SK-N-SH treated with all-trans-retinoic acid at 6 μM for 48 hours (cell line): Measurements from ENCODE around the gene SLAMF1.

Source experiments
- ARNTL ChIP-seq: fragments of 450-650 bp; formaldehyde crosslinking; IDR thresholded peaks from 2 replicates; pipeline ENCODE4 v1.5.0; 2020; ENCODE audit warnings: low read depth, mild to moderate bottlenecking, moderate library complexity, borderline replicate concordance
- CSDC2 ChIP-seq: fragments of 250-450 bp; sonication (Bioruptor Pico); IDR thresholded peaks from 2 replicates; pipeline ENCODE4 v1.5.0; 2020; ENCODE audit warnings: mild to moderate bottlenecking, moderate library complexity
- ESRRG ChIP-seq: fragments of 250-450 bp; sonication (Bioruptor Pico); IDR thresholded peaks from 2 replicates; pipeline ENCODE4 v1.6.1; 2021; ENCODE audit warnings: mild to moderate bottlenecking
- ISL1 ChIP-seq: fragments of 250-450 bp; sonication (Bioruptor Pico); IDR thresholded peaks from 2 replicates; pipeline ENCODE4 v2.1.2; 2022; ENCODE audit warnings: mild to moderate bottlenecking, moderate library complexity
- PATZ1 ChIP-seq: fragments of 250-450 bp; sonication (Bioruptor Pico); IDR thresholded peaks from 2 replicates; pipeline ENCODE4 v1.8.0; 2020; ENCODE audit warnings: mild to moderate bottlenecking, moderate library complexity, borderline replicate concordance
- PPARA ChIP-seq: fragments of 250-450 bp; sonication (Bioruptor Pico); IDR thresholded peaks from 2 replicates; pipeline ENCODE4 v1.5.0; 2020; ENCODE audit warnings: mild to moderate bottlenecking, borderline replicate concordance
- SNAI2 ChIP-seq: fragments of 250-450 bp; sonication (Bioruptor Pico); IDR thresholded peaks from 2 replicates; pipeline ENCODE4 v1.5.0; 2020; ENCODE audit warnings: mild to moderate bottlenecking, moderate library complexity
- TCF4 ChIP-seq: fragments of 250-450 bp; sonication (Bioruptor Pico); IDR thresholded peaks from 2 replicates; pipeline ENCODE4 v1.8.0; 2021; ENCODE audit warnings: mild to moderate bottlenecking, moderate library complexity, borderline replicate concordance
- TSHZ2 ChIP-seq: fragments of 250-450 bp; sonication (Bioruptor Pico); IDR thresholded peaks from 2 replicates; pipeline ENCODE4 v1.5.0; 2020; ENCODE audit warnings: mild to moderate bottlenecking, moderate library complexity
- ZC3H10 ChIP-seq: fragments of 250-450 bp; sonication (Bioruptor Pico); IDR thresholded peaks from 2 replicates; pipeline ENCODE4 v1.5.1; 2021; ENCODE audit warnings: mild to moderate bottlenecking, moderate library complexity
- ZFP3 ChIP-seq: fragments of 250-450 bp; sonication (Bioruptor Pico); IDR thresholded peaks from 2 replicates; pipeline ENCODE4 v1.5.0; 2020; ENCODE audit warnings: mild to moderate bottlenecking, moderate library complexity
- ZNF70 ChIP-seq: fragments of 450-650 bp; formaldehyde crosslinking; IDR thresholded peaks from 2 replicates; pipeline ENCODE4 v1.5.0; 2020; ENCODE audit warnings: mild to moderate bottlenecking, moderate library complexity

GRCh38 chr1:160560806-160561205 is 86.0 kb downstream of the SLAMF1 start:
- no peak for TF ChIP-seq PATZ1 (CRISPR knock-in tag)
- TF ChIP-seq ZFP3 (CRISPR knock-in tag) = no peak
- TF ChIP-seq PPARA (CRISPR knock-in tag) = no peak
- no peak for TF ChIP-seq ESRRG
- no peak for TF ChIP-seq ISL1 (CRISPR knock-in tag)
- no peak for TF ChIP-seq TCF4
- no peak for TF ChIP-seq TSHZ2
- TF ChIP-seq ZC3H10 (CRISPR knock-in tag) = no peak
- no peak for TF ChIP-seq CSDC2 (CRISPR knock-in tag)
- TF ChIP-seq ZNF70 (CRISPR knock-in tag) = no peak
- TF ChIP-seq ARNTL (CRISPR knock-in tag) = no peak
- TF ChIP-seq SNAI2 (CRISPR knock-in tag) = no peak
